HG03060 (cell line): ENCODE data around the gene SH3BP5.
A peak's percentile ranks its signal among the peaks of the same experiment; 100 is the strongest.
"Not testable (repeated sequence)": the region's sequence is repeated elsewhere in the genome, so short reads cannot be mapped to it uniquely, and the experiment has no call there.

Source experiments
- ATAC-seq: cut with Tn5 transposase; IDR thresholded peaks from one replicate; pipeline ENCODE4 v1.9.1; 2021; ENCODE audit warnings: low read depth, moderate number of reproducible peaks; ENCODE audit not compliant: unreplicated experiment

Gene SH3BP5, protein sequence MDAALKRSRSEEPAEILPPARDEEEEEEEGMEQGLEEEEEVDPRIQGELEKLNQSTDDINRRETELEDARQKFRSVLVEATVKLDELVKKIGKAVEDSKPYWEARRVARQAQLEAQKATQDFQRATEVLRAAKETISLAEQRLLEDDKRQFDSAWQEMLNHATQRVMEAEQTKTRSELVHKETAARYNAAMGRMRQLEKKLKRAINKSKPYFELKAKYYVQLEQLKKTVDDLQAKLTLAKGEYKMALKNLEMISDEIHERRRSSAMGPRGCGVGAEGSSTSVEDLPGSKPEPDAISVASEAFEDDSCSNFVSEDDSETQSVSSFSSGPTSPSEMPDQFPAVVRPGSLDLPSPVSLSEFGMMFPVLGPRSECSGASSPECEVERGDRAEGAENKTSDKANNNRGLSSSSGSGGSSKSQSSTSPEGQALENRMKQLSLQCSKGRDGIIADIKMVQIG

GRCh38 chr3:15332405-15333098 lies at the start of gene SH3BP5:
SH3BP5 (minus strand) TSS chr3:15332586; CDS start chr3:15332408, 178 bp downstream.
- no peak for ATAC-seq

- no peak for ATAC-seq
Measured at GRCh38 chr3:15380980-15381890, 48.8 kb upstream of the SH3BP5 start.

- ATAC-seq: peak; percentile 93
Measured at GRCh38 chr3:15377961-15378791, 45.8 kb upstream of the SH3BP5 start.

GRCh38 chr3:15375461-15376000 lies 43.1 kb upstream of the SH3BP5 start:
- no peak for ATAC-seq

GRCh38 chr3:15372918-15373317 lies 40.5 kb upstream of the SH3BP5 start:
- no peak for ATAC-seq

DNA sequence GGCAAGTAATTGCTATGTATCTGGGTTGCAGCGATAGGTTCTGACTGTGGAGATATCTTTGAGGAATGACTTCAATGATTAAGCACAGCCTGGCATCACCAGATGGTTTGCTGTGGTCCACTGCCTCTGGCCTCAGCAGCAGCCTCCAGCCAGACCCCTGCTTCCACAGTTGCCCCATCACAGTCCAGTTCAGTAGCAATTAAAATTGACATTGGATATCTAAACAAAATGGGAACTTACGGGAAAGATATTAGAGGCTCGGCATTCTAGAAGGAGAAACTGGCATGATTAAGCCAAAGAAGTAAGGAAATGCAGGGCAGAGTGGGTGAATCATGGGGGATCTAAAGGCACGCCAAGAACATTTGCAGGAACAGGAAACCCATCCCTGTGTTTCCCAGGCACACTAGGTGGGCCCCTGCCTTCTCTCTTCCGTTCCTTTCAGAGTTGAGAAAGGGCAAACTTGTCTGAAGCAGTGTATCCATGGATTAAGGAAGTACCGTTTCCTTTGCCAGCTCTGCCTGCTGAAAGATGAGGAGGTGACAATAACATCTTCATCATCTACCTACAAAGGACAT lies 36.3 kb upstream of the SH3BP5 start:
- ATAC-seq: no peak

DNA sequence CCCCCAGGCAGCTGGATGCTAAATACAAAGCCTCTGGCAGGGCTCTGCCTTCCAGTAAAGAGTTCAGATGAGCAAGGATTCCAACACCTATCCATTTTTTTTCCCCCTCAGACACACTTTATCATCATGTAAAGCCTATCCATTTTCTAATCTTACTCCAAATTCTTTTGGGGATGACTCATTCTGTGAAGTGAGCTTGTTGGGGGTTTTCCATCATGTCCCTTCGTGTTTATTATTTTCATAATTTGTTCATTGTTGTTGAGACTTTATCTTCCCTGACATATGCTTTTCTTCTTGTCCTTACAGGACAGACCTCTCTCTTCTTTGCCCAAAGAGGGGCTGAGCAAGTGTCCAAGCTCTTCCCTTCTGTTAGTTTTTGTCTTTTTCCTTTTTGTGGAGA lies 34.7 kb upstream of the SH3BP5 start:
- no peak for ATAC-seq

DNA sequence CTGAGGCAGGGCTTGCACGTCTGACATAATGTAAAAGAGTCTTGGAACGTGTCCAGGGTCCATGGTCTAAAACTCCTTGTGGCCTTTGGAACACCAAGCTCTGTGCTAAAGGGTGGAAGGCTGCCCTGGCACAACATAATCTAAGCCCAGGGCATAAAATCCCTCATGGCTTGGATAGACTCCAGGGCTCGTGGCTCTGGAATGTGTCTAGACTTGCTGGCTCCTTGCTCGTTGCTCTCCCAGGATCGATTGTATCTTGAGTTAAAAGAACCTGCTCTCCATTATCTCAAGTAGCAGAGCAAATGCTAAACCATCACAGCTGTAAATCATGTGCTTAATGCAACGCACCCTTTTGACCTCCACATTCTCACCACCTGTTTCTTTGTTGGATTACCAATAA lies 31.7 kb upstream of the SH3BP5 start:
- ATAC-seq: not testable (repeated sequence)

GRCh38 chr3:15361494-15362214 lies 29.3 kb upstream of the SH3BP5 start:
- peak; percentile 71 for ATAC-seq

GRCh38 chr3:15360788-15361493 lies 28.6 kb upstream of the SH3BP5 start:
- no peak for ATAC-seq

GRCh38 chr3:15359677-15360397 lies 27.5 kb upstream of the SH3BP5 start:
- ATAC-seq: no peak

DNA sequence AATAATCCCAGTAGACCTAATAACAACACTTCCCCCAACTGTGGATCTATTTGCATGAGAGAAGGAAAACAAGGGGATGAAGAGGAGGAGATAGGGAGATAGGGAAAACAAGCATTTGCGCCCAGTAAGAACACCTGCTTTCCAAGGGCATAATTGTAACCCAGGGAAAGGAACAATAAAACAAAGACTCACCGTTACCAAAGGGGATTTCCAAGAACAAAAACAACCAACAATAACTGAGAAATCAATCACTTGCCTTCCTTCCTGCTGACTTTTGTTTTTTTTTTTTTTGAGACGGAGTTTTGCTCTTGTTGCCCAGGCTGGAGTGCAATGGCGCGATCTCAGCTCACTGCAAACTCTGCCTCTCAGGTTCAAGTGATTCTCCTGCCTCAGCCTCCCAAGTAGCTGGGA lies 24.3 kb upstream of the SH3BP5 start:
- ATAC-seq: not testable (repeated sequence)

- ATAC-seq: no peak
Measured at GRCh38 chr3:15356176-15356575, 23.8 kb upstream of the SH3BP5 start.

GRCh38 chr3:15355086-15355485 lies 22.7 kb upstream of the SH3BP5 start:
- ATAC-seq: no peak

GRCh38 chr3:15354485-15354884 lies 22.1 kb upstream of the SH3BP5 start:
- ATAC-seq: no peak

DNA sequence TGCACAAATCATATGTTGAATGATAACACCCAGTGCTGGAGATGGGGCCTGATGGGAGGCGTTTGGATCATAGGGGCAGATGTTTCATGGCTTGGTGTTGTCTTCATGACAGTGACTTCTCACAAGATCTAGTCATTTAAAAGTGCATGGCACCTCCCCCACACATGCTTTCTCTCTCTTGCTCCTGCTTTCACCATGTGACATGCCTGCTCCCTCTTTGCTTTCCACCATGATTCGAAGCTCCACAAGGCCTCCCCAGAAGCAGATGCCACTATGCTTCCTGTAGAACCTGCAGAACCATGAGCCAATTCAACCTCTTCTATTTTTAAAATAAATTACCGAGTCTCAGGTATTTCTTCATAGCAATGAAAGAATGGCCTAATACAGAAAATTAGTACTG lies 17.8 kb upstream of the SH3BP5 start:
- ATAC-seq: no peak

- ATAC-seq: not testable (repeated sequence)
Measured at GRCh38 chr3:15349438-15349837, 17.1 kb upstream of the SH3BP5 start.
